IMR-90 (cell line): Measurements from ENCODE around the gene GRK5. TPM values are rescaled to one million over a fixed set of nuclear protein-coding genes. Genes with fewer than 3 reads are reported as not detected.

Source experiments
- ATAC-seq: fragments of 200-7000 bp; cut with Tn5 transposase; 2 replicates; pipeline ENCODE4 v1.9.1; 2020; ENCODE audit warnings: low read depth, mild to moderate bottlenecking, moderate library complexity
- BruUV-seq: library from RNA; stranded (reverse); fragments of 400-500 nt; replicated peaks from 2 replicates; lab custom pipeline; 2021; lab: Mats Ljungman, UMichigan
- CTCF ChIA-PET: fragments of 300-600 bp; formaldehyde crosslinking; extraction: SDS; loops from one replicate; lab custom pipeline; 2021; ENCODE audit warnings: antibody characterized with exemption; lab: Yijun Ruan, JAX
- POLR2A ChIA-PET: fragments of 300-600 bp; sonication (Branson Sonifier 250); formaldehyde crosslinking; loops from one replicate; lab custom pipeline; 2022; ENCODE audit warnings: antibody characterized with exemption; ENCODE audit not compliant: unreplicated experiment; lab: Charles Lee
- DNase-seq: peaks from one replicate; pipeline ENCODE4 v3.0.0; 2013
- H2AFZ ChIP-seq: replicated peaks from 2 replicates; pipeline ENCODE3; 2013; ENCODE audit warnings: low read length, mild to moderate bottlenecking; ENCODE audit not compliant: poor library complexity
- H2AK5ac ChIP-seq: 2 replicates; pipeline ENCODE4 v1.6.1; 2013; ENCODE audit warnings: low read depth, low read length, inconsistent platforms
- H2AK9ac ChIP-seq: replicated peaks from 2 replicates; pipeline ENCODE3; 2013; ENCODE audit warnings: mild to moderate bottlenecking, low read depth, low read length, moderate library complexity; ENCODE audit not compliant: poor library complexity
- H2BK120ac ChIP-seq: 2 replicates; pipeline ENCODE4 v1.6.1; 2013; ENCODE audit warnings: low read depth, low read length, inconsistent platforms
- H2BK15ac ChIP-seq: 3 replicates; pipeline ENCODE4 v1.6.1; 2013; ENCODE audit warnings: low read depth, low read length, inconsistent platforms
- H2BK20ac ChIP-seq: 2 replicates; pipeline ENCODE4 v1.6.1; 2013; ENCODE audit warnings: low read depth, mild to moderate bottlenecking, inconsistent platforms, low read length, moderate library complexity
- H2BK5ac ChIP-seq: 2 replicates; pipeline ENCODE4 v1.6.1; 2013; ENCODE audit warnings: mild to moderate bottlenecking, low read depth, low read length, inconsistent platforms; ENCODE audit not compliant: poor library complexity, severe bottlenecking
- H3K14ac ChIP-seq: replicated peaks from 2 replicates; pipeline ENCODE4 v1.6.1; 2013; ENCODE audit warnings: low read depth, low read length, inconsistent platforms
- H3K18ac ChIP-seq: 2 replicates; pipeline ENCODE4 v1.6.1; 2013; ENCODE audit warnings: low read depth, low read length, control low read depth
- H3K23ac ChIP-seq: 2 replicates; pipeline ENCODE4 v1.6.1; 2013; ENCODE audit warnings: low read depth, low read length, inconsistent platforms
- H3K27ac ChIP-seq: 2 replicates; pipeline ENCODE4 v1.5.1; 2013; ENCODE audit warnings: mild to moderate bottlenecking, control low read depth, low read length; ENCODE audit not compliant: insufficient read depth
- H3K27me3 ChIP-seq: 2 replicates; pipeline ENCODE4 v1.6.1; 2013; ENCODE audit warnings: low read length; ENCODE audit not compliant: control insufficient read depth, insufficient read depth
- H3K36me3 ChIP-seq: 2 replicates; pipeline ENCODE4 v1.6.1; 2013; ENCODE audit warnings: low read length, mixed read lengths; ENCODE audit not compliant: control insufficient read depth, insufficient read depth
- H3K4ac ChIP-seq: 2 replicates; pipeline ENCODE4 v1.6.1; 2013; ENCODE audit warnings: low read depth, low read length, inconsistent platforms
- H3K4me1 ChIP-seq: 2 replicates; pipeline ENCODE4 v1.6.1; 2013; ENCODE audit warnings: low read length, mixed read lengths; ENCODE audit not compliant: control insufficient read depth, insufficient read depth
- H3K4me2 ChIP-seq: 2 replicates; pipeline ENCODE4 v1.6.1; 2013; ENCODE audit warnings: low read depth, mild to moderate bottlenecking, control low read depth, low read length, moderate library complexity
- H3K4me3 ChIP-seq: 2 replicates; pipeline ENCODE4 v1.5.1; 2013; ENCODE audit warnings: low read depth, mild to moderate bottlenecking, control low read depth, low read length, moderate library complexity; ENCODE audit not compliant: insufficient read depth
- H3K56ac ChIP-seq: 2 replicates; pipeline ENCODE4 v1.6.1; 2013; ENCODE audit warnings: low read length, inconsistent platforms; ENCODE audit not compliant: insufficient read depth; ENCODE audit errors: extremely low read depth
- H3K79me1 ChIP-seq, 2 experiments: 2 replicates each; pipeline ENCODE4 v1.6.1; 2013; ENCODE audit warnings: low read length in 2 of 2, inconsistent platforms in 1 of 2, low read depth in 1 of 2
- H3K9ac ChIP-seq: 2 replicates; pipeline ENCODE4 v1.6.1; 2013; ENCODE audit warnings: low read depth, low read length, control low read depth
- H3K9me1 ChIP-seq: 2 replicates; pipeline ENCODE4 v1.6.1; 2013; ENCODE audit warnings: low read length, inconsistent platforms; ENCODE audit not compliant: insufficient read depth
- H3K9me3 ChIP-seq: 2 replicates; pipeline ENCODE4 v1.6.1; 2013; ENCODE audit warnings: low read length; ENCODE audit not compliant: control insufficient read depth, insufficient read depth
- H4K20me1 ChIP-seq: 2 replicates; pipeline ENCODE4 v1.6.1; 2013; ENCODE audit warnings: low read length, inconsistent platforms; ENCODE audit not compliant: insufficient read depth
- H4K5ac ChIP-seq: 2 replicates; pipeline ENCODE4 v1.6.1; 2013; ENCODE audit warnings: mild to moderate bottlenecking, low read depth, low read length, control low read depth
- H4K8ac ChIP-seq, 2 experiments: 2 replicates each; pipeline ENCODE4 v1.6.1; 2013; ENCODE audit warnings: low read depth in 2 of 2, low read length in 2 of 2, control low read depth in 1 of 2, inconsistent platforms in 1 of 2
- H4K91ac ChIP-seq: 2 replicates; pipeline ENCODE4 v1.6.1; 2013; ENCODE audit warnings: low read depth, low read length, inconsistent platforms; ENCODE audit not compliant: insufficient read depth
- CHD1 ChIP-seq: IDR thresholded peaks from 2 replicates; pipeline ENCODE4 v1.6.1; 2012; ENCODE audit warnings: low read depth, low read length, improper control_type of control experiment
- FOS ChIP-seq: fragments of 150-350 bp; IDR thresholded peaks from 2 replicates; pipeline ENCODE4 v1.6.1; 2016; ENCODE audit warnings: low read depth, low read length
- MAFK ChIP-seq: IDR thresholded peaks from 2 replicates; pipeline ENCODE4 v1.6.1; 2012; ENCODE audit warnings: low read depth, low read length, improper control_type of control experiment
- MAZ ChIP-seq: IDR thresholded peaks from 2 replicates; pipeline ENCODE4 v1.6.1; 2012; ENCODE audit warnings: low read depth, mild to moderate bottlenecking, low read length, improper control_type of control experiment, moderate library complexity, borderline replicate concordance
- RAD21 ChIP-seq: IDR thresholded peaks from 2 replicates; pipeline ENCODE4 v1.6.1; 2012; ENCODE audit warnings: low read length, improper control_type of control experiment
- WGBS, 2 experiments: methylation state at CpG; one replicate each; pipeline versions ENCODE4 v1.1.5 to v1.1.7; 2013; ENCODE audit warnings: missing lambda C conversion rate in 2 of 2; ENCODE audit not compliant: insufficient read length in 1 of 2; ENCODE audit errors: extremely low coverage in 2 of 2; 5-methylcytosine and 5-hydroxymethylcytosine counted together
- dilution Hi-C: fragments of 300-500 bp; cut with HindIII; formaldehyde crosslinking; loops from one replicate; pipeline ENCODE4 v1.14.3; 2018; ENCODE audit warnings: low sequenced_read_pairs; ENCODE audit not compliant: unreplicated experiment
- in situ Hi-C: fragments of 300-500 bp; cut with MboI; formaldehyde crosslinking; loops from 3 replicates; pipeline ENCODE4 v1.14.3; 2019; ENCODE audit warnings: low sequenced_read_pairs, inconsistent platforms, mixed read lengths
- intact Hi-C: fragments of 100-400 bp; cut with micrococcal nuclease; formaldehyde crosslinking; loops from 2 replicates; pipeline ENCODE4 v1.10.0; 2022
- polyA plus RNA-seq, 3 experiments: library from polyadenylated mRNA; depleted of rRNA; stranded (reverse); fragments of >200 nt; gene quantifications; 2 replicates each; pipeline ENCODE4 v1.2.3, GENCODE V29; 2012; ENCODE audit warnings: low replicate concordance in 1 of 3
- total RNA-seq: library from RNA; depleted of rRNA; stranded (reverse); fragments of >200 nt; gene quantifications from 2 replicates; pipeline ENCODE4 v1.2.3, GENCODE V29; 2012
- TF ChIP-seq, protein P1 (sequence below): conservative IDR thresholded peaks from 2 replicates; pipeline ENCODE4 v1.5.1; 2012; ENCODE audit warnings: mild to moderate bottlenecking, low read depth, low read length, improper control_type of control experiment

Gene GRK5
- total and polyA plus RNA-seq, 2 of the 4 experiments (the other 2 are of a cell fraction): 12.9 to 16.3 TPM

DNA sequence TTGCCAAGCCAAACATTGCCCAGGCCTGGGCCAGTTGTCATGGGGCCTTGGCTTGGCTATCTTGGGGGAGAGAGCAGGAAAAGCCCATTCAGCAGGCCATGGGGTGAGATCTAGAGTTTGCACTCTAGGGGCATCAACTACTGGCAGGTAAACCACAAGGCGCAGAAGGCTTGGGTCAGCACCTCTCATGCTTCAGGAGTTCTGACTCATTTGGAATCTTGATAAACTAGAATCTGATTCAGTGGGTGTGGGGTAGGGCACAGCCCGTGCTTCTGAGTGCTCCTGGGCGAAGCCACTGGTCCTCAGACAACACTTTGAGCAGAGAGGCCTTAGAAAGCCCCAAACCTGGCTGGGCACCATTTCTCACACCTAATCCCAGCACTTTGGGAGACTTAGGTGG, 254.0 kb downstream of the GRK5 start:
- Histone ChIP-seq H2AFZ (no peak overlapping the region), H4K91ac (no peak overlapping the region), H2BK120ac (no peak overlapping the region), H4K20me1 (no peaks in the 10 kb centered on the region), H2BK5ac (no peak overlapping the region), H2BK15ac (no peak overlapping the region), H3K36me3 (peaks cover 25% of the 10 kb centered on the region), H3K4me3 (no peak overlapping the region), H4K5ac (no peak overlapping the region), H3K9me3 (peaks cover 3% of the 10 kb centered on the region; the same call in 1 of the 2 replicates), H3K79me1 (no peaks in the 10 kb centered on the region), H3K18ac (no peak overlapping the region), H3K4me1 (no peaks in the 10 kb centered on the region), H2BK20ac (no peak overlapping the region), H3K56ac (no peak overlapping the region), H3K9me1 (no peaks in the 10 kb centered on the region; the same call in 1 of the 2 replicates), H3K9ac (no peak overlapping the region), H2AK9ac (peak overlapping the region; percentile 75), H3K4me2 (no peak overlapping the region), H3K4ac (no peak overlapping the region), H4K8ac (no peak overlapping the region), H3K23ac (no peak overlapping the region), H3K14ac (no peak overlapping the region), H3K27me3 (peaks cover 9% of the 10 kb centered on the region), H2AK5ac (no peak overlapping the region), H3K27ac (no peak overlapping the region)
- in situ Hi-C loops (no loop called here), intact Hi-C loops (no loop called here), dilution Hi-C loops (no loop called here)
- CTCF ChIA-PET: no interaction called here
- ATAC-seq (peak; percentile 27), DNase-seq (no peak)
- POLR2A ChIA-PET: no interaction called here
- no peak for TF ChIP-seq FOS
- TF ChIP-seq, protein P1, sequence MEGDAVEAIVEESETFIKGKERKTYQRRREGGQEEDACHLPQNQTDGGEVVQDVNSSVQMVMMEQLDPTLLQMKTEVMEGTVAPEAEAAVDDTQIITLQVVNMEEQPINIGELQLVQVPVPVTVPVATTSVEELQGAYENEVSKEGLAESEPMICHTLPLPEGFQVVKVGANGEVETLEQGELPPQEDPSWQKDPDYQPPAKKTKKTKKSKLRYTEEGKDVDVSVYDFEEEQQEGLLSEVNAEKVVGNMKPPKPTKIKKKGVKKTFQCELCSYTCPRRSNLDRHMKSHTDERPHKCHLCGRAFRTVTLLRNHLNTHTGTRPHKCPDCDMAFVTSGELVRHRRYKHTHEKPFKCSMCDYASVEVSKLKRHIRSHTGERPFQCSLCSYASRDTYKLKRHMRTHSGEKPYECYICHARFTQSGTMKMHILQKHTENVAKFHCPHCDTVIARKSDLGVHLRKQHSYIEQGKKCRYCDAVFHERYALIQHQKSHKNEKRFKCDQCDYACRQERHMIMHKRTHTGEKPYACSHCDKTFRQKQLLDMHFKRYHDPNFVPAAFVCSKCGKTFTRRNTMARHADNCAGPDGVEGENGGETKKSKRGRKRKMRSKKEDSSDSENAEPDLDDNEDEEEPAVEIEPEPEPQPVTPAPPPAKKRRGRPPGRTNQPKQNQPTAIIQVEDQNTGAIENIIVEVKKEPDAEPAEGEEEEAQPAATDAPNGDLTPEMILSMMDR: no peak
- no peak for TF ChIP-seq MAFK
- TF ChIP-seq MAZ: no peak
- no peak for TF ChIP-seq CHD1
- TF ChIP-seq RAD21: no peak
- no TSS peak for BruUV-seq
- WGBS, 2 experiments: 100% methylated on average over 1 of the region's 3 CpGs; no CpG with 5 or more reads in 1 of the 2 experiments
